ENCODE measurements around the gene CHSY1. TPM values are rescaled to one million over a fixed set of nuclear protein-coding genes. Genes with fewer than 3 reads are reported as not detected.

Gene CHSY1
- total and polyA plus RNA-seq, 10 of the 15 experiments (the other 5 are each of a cell fraction or from before 2014, with no cell fraction given): 1.4 to 31.2 (median 10.5) TPM

DNA sequence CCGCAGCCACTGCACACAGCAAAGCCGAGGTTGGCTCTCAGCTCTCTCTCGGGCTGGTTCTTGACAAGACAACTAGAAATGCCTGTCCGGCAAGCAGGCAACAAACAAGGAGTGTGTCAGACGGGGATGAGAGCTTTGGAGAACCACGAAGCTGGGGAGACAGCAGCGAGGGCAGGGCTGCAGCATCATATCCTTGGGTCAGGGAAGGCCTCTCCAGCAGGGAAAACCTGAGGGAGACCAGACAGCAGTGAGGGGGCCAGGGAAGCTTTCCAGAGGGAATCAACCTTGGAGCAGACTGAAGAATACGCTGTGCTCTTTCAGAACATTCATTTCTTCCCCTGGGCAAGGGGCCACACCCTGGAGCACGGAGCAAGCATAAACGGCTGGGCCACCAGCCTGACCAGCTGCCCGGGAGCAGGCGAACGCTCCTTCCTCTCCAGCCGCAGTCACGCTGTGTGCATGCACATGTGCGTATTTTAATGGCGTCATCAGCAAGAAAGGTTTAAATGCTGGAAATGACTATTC is 58.7 kb downstream of the CHSY1 start (continued):
- TF ChIP-seq, protein P1, sequence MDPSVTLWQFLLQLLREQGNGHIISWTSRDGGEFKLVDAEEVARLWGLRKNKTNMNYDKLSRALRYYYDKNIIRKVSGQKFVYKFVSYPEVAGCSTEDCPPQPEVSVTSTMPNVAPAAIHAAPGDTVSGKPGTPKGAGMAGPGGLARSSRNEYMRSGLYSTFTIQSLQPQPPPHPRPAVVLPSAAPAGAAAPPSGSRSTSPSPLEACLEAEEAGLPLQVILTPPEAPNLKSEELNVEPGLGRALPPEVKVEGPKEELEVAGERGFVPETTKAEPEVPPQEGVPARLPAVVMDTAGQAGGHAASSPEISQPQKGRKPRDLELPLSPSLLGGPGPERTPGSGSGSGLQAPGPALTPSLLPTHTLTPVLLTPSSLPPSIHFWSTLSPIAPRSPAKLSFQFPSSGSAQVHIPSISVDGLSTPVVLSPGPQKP (IDR thresholded peaks at IDR 0.05; ENCODE audit: low read depth, low read length): no peak

DNA sequence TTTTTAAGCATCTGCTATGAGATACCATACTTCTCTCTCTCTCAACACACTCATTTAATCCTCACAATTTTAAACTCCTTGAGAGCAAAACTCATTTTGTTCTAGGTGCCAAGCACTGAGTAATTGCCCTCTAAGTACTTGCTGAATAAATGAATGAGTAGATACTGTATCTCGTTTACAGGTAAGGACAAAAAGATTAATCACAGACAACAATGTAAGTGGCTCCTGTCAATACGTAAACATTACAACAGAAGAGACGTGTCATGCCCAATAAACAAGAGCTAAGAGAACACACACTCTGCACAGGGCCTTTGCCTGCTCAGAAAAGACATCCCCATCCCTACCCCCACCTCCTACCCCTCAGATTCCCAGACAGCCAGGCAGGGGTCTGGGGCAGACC is 59.8 kb downstream of the CHSY1 start:
- H3K27ac ChIP-seq (ENCODE audit: control insufficient read depth, insufficient read depth): no peak overlapping the region
- H3K4me2 ChIP-seq (ENCODE audit: control insufficient read depth, insufficient read depth): no peak overlapping the region
- CTCF ChIA-PET: interaction anchor here (1.4 to 1.5 kb wide), 2 partner anchors 35 to 70 kb away, joined by 4 to 5 read pairs; no protein-coding TSS in a partner anchor
- in situ Hi-C loops (cut with MboI): no loop called here
- H3K36me3 ChIP-seq (ENCODE audit: control insufficient read depth in 2 of 2, insufficient read depth in 2 of 2, low read length in 1 of 2): peaks cover 6 to 7% of the 10 kb centered on the region in 2 experiments; a peak in 3 of 4 replicates
- RAD21 ChIA-PET (ENCODE audit: unreplicated experiment): interaction anchor here (1.2 to 1.3 kb wide), 2 partner anchors 56 to 60 kb away, joined by 3 read pairs; partner anchors contain the start of gene CHSY1
- H3K4me3 ChIP-seq: no peak overlapping the region
- ATAC-seq (no peak), DNase-seq (ENCODE audit: low read depth, low spot score) (no peak), FAIRE-seq (no peak)
- peaks cover 17% of the 10 kb centered on the region for H3K4me1 ChIP-seq (ENCODE audit: control insufficient read depth, insufficient read depth, low read length)
- H4K20me1 ChIP-seq (ENCODE audit: control insufficient read depth, insufficient read depth): no peaks in the 10 kb centered on the region
- H3K79me2 ChIP-seq (ENCODE audit: control insufficient read depth, insufficient read depth, low read length): peaks cover 59% of the 10 kb centered on the region
- H3K27me3 ChIP-seq (replicated peaks in 1 of 2; ENCODE audit: control insufficient read depth in 2 of 2, insufficient read depth in 2 of 2, low read length in 1 of 2): no peaks in the 10 kb centered on the region
- H3K9me3 ChIP-seq (replicated peaks; ENCODE audit: control insufficient read depth, insufficient read depth, low read length): no peaks in the 10 kb centered on the region
- TF ChIP-seq FOXK2 (IDR thresholded peaks at IDR 0.05): no peak
- TF ChIP-seq, protein P2, sequence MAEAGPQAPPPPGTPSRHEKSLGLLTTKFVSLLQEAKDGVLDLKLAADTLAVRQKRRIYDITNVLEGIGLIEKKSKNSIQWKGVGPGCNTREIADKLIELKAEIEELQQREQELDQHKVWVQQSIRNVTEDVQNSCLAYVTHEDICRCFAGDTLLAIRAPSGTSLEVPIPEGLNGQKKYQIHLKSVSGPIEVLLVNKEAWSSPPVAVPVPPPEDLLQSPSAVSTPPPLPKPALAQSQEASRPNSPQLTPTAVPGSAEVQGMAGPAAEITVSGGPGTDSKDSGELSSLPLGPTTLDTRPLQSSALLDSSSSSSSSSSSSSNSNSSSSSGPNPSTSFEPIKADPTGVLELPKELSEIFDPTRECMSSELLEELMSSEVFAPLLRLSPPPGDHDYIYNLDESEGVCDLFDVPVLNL (IDR thresholded peaks at IDR 0.05; ENCODE audit: low read depth, low read length): no peak
- no peak for TF ChIP-seq ZNF217 (IDR thresholded peaks at IDR 0.05)
- TF ChIP-seq, protein P3, sequence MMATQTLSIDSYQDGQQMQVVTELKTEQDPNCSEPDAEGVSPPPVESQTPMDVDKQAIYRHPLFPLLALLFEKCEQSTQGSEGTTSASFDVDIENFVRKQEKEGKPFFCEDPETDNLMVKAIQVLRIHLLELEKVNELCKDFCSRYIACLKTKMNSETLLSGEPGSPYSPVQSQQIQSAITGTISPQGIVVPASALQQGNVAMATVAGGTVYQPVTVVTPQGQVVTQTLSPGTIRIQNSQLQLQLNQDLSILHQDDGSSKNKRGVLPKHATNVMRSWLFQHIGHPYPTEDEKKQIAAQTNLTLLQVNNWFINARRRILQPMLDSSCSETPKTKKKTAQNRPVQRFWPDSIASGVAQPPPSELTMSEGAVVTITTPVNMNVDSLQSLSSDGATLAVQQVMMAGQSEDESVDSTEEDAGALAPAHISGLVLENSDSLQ (IDR thresholded peaks at IDR 0.05): no peak
- TF ChIP-seq YBX1 (IDR thresholded peaks at IDR 0.05): no peak
- no peak for TF ChIP-seq NR2C2 (IDR thresholded peaks at IDR 0.05; ENCODE audit: borderline replicate concordance, control insufficient read depth, insufficient read length, low read depth)
- TF ChIP-seq, protein P4, sequence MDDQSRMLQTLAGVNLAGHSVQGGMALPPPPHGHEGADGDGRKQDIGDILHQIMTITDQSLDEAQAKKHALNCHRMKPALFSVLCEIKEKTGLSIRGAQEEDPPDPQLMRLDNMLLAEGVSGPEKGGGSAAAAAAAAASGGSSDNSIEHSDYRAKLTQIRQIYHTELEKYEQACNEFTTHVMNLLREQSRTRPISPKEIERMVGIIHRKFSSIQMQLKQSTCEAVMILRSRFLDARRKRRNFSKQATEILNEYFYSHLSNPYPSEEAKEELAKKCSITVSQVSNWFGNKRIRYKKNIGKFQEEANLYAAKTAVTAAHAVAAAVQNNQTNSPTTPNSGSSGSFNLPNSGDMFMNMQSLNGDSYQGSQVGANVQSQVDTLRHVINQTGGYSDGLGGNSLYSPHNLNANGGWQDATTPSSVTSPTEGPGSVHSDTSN (IDR thresholded peaks at IDR 0.05; ENCODE audit: insufficient replicate concordance, low read depth, low read length): no peak
- TF ChIP-seq HDAC2 (IDR thresholded peaks at IDR 0.05): no peak
- TF ChIP-seq MTA3 (IDR thresholded peaks at IDR 0.05; ENCODE audit: borderline replicate concordance, low read length): no peak
- TF ChIP-seq, protein P5, sequence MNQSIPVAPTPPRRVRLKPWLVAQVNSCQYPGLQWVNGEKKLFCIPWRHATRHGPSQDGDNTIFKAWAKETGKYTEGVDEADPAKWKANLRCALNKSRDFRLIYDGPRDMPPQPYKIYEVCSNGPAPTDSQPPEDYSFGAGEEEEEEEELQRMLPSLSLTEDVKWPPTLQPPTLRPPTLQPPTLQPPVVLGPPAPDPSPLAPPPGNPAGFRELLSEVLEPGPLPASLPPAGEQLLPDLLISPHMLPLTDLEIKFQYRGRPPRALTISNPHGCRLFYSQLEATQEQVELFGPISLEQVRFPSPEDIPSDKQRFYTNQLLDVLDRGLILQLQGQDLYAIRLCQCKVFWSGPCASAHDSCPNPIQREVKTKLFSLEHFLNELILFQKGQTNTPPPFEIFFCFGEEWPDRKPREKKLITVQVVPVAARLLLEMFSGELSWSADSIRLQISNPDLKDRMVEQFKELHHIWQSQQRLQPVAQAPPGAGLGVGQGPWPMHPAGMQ (IDR thresholded peaks at IDR 0.05; ENCODE audit: borderline replicate concordance): no peak
- intact Hi-C loops (cut with micrococcal nuclease; ENCODE audit: unreplicated experiment): no loop called here
- POLR2A ChIA-PET: interaction anchor here (0.6 to 1.2 kb wide), 4 partner anchors 10 to 61 kb away, joined by 3 to 8 read pairs (median 4); no protein-coding TSS in a partner anchor
- no peak overlapping the region for H2AFZ ChIP-seq (ENCODE audit: control insufficient read depth, low read depth, low read length)
- no peak overlapping the region for H3K9ac ChIP-seq (ENCODE audit: control insufficient read depth, insufficient read depth, low read length)
- SMC1A ChIA-PET (ENCODE audit: uncharacterized antibody, unreplicated experiment): interaction anchor here (1.0 to 1.2 kb wide), 3 partner anchors 9 to 66 kb away, joined by 3 to 5 read pairs (median 3); no protein-coding TSS in a partner anchor
- 100% methylated on average over 3 of the region's 3 CpGs for WGBS (ENCODE audit: insufficient coverage, insufficient replicate concordance, low lambda C conversion rate, missing lambda C conversion rate)
- BruUV-seq (replicated peaks): no TSS peak

All from GM12878 (cell line).